Activated T-cell treated with anti-CD3 and anti-CD28 coated beads, Interleukin-2, amount 50 U/mL, for 72 hours (primary cell): Measurements from ENCODE around the gene FLT1. TPM values are rescaled to one million over a fixed set of nuclear protein-coding genes. Genes with fewer than 3 reads are reported as not detected.

Experiments used
- ATAC-seq, 2 donors: fragments of 150-1000 bp; cut with Tn5 transposase; replicated peaks in 1 of 2; 2 replicates each; pipeline ENCODE4 v1.10.0; 2021; ENCODE audit warnings: moderate library complexity in 2 of 2, mild to moderate bottlenecking in 1 of 2
- DNase-seq, 2 donors: peaks; one replicate each; pipeline ENCODE4 v3.0.0; 2021 to 2022; ENCODE audit warnings: mixed read lengths in 1 of 2
- H3K27ac Mint-ChIP-seq: one replicate; pipeline ENCODE4 v1.8.0; 2022; ENCODE audit warnings: mild to moderate bottlenecking, moderate library complexity, mixed read lengths
- H3K27me3 Mint-ChIP-seq: one replicate; pipeline ENCODE4 v1.8.0; 2022; ENCODE audit warnings: low read depth, mixed read lengths
- H3K36me3 Mint-ChIP-seq, 2 donors: one replicate each; pipeline ENCODE4 v1.8.0; 2022; ENCODE audit warnings: mixed read lengths in 2 of 2, mild to moderate bottlenecking in 1 of 2; ENCODE audit not compliant: insufficient read depth in 2 of 2
- H3K4me1 Mint-ChIP-seq: one replicate; pipeline ENCODE4 v1.8.0; 2022; ENCODE audit warnings: low read depth, mixed read lengths
- H3K4me3 Mint-ChIP-seq, 2 donors: one replicate each; pipeline ENCODE4 v1.8.0; 2022; ENCODE audit warnings: mild to moderate bottlenecking in 2 of 2, mixed read lengths in 2 of 2, moderate library complexity in 2 of 2
- H3K9me3 Mint-ChIP-seq, 2 donors: one replicate each; pipeline ENCODE4 v1.8.0; 2022; ENCODE audit warnings: mixed read lengths in 2 of 2
- total RNA-seq, 2 donors: library from RNA; stranded (reverse); gene quantifications; one replicate each; pipeline ENCODE4 v1.2.3, GENCODE V29; 2022

Gene FLT1
- total RNA-seq, 2 donors from 2014 or later: 35.8 to 43.8 TPM

- Mint-ChIP-seq H3K4me1 (peaks cover 26% of the 10 kb centered on the region), H3K4me3 (no peak overlapping the region), H3K27ac (no peak overlapping the region), H3K27me3 (no peaks in the 10 kb centered on the region), H3K36me3 (peaks cover 2 to 30% of the 10 kb centered on the region in 2 donors), H3K9me3 (no peaks in the 10 kb centered on the region)
- DNase-seq (no peak), ATAC-seq (no peak)
These were observed 244.4 kb downstream of the FLT1 start for GRCh38 chr13:28250542-28250941.

Other genes starting within 250 kb of the FLT1 start
- gene POMP, start 164.0 kb upstream of the FLT1 start, total RNA-seq: 10 to 100 TPM; 70.8 to 73.3 TPM
- gene SLC46A3, start 223.8 kb upstream of the FLT1 start, total RNA-seq: 1 to 10 TPM; 7.2 to 7.3 TPM